IPS-NIHi7 (cell line): ENCODE results near the gene NHLRC2.
A peak's percentile ranks its signal among the peaks of the same experiment; 100 is the strongest.

Experiments
- DNase-seq: peaks from one replicate; pipeline ENCODE4 v3.0.0; 2012; ENCODE audit warnings: mixed read lengths; ENCODE audit errors: extremely low spot score

Gene NHLRC2

GRCh38 chr10:113911113-113911512 is 56.7 kb downstream of the NHLRC2 start:
- DNase-seq = no peak

- DNase-seq = no peak
Observed at GRCh38 chr10:113911839-113912238, 57.4 kb downstream of the NHLRC2 start.

- no peak for DNase-seq
Observed at GRCh38 chr10:113912582-113912981, 58.1 kb downstream of the NHLRC2 start.

GRCh38 chr10:113914956-113915355 is 60.5 kb downstream of the NHLRC2 start:
- no peak for DNase-seq

GRCh38 chr10:113915540-113915939 is 61.1 kb downstream of the NHLRC2 start:
- DNase-seq = no peak

GRCh38 chr10:113916053-113916452 is 61.6 kb downstream of the NHLRC2 start:
- no peak for DNase-seq

- no peak for DNase-seq
Observed at GRCh38 chr10:113917636-113918035, 63.2 kb downstream of the NHLRC2 start.

- DNase-seq = no peak
Observed at GRCh38 chr10:113920114-113920513, 65.7 kb downstream of the NHLRC2 start.

- no peak for DNase-seq
Observed at GRCh38 chr10:113920875-113921274, 66.4 kb downstream of the NHLRC2 start.

GRCh38 chr10:113921561-113922370 is 67.3 kb downstream of the NHLRC2 start:
- no peak for DNase-seq

GRCh38 chr10:113922787-113923570 is 68.5 kb downstream of the NHLRC2 start:
- peak; percentile 56 for DNase-seq

- DNase-seq = no peak
Observed at GRCh38 chr10:113924186-113924585, 69.7 kb downstream of the NHLRC2 start.

GRCh38 chr10:113924664-113925063 is 70.2 kb downstream of the NHLRC2 start:
- no peak for DNase-seq

GRCh38 chr10:113927440-113927839 is 73.0 kb downstream of the NHLRC2 start:
- no peak for DNase-seq

- no peak for DNase-seq
Observed at GRCh38 chr10:113928830-113929229, 74.4 kb downstream of the NHLRC2 start.

- DNase-seq = no peak
Observed at GRCh38 chr10:113929522-113929921, 75.1 kb downstream of the NHLRC2 start.

GRCh38 chr10:113930482-113931057 is 76.1 kb downstream of the NHLRC2 start:
- DNase-seq = no peak

- no peak for DNase-seq
Observed at GRCh38 chr10:113932854-113933253, 78.4 kb downstream of the NHLRC2 start.

GRCh38 chr10:113933894-113934532 is 79.6 kb downstream of the NHLRC2 start:
- no peak for DNase-seq

- no peak for DNase-seq
Observed at GRCh38 chr10:113937258-113937657, 82.8 kb downstream of the NHLRC2 start.

GRCh38 chr10:113937756-113938155 is 83.3 kb downstream of the NHLRC2 start:
- DNase-seq = no peak

- DNase-seq = no peak
Observed at GRCh38 chr10:113939212-113939860, 84.9 kb downstream of the NHLRC2 start.
